HG02610 (cell line): ENCODE results near the gene NUDT14.

Source experiments
- ATAC-seq: cut with Tn5 transposase; IDR thresholded peaks from one replicate; pipeline ENCODE4 v1.9.1; 2021; ENCODE audit warnings: mild to moderate bottlenecking, moderate library complexity; ENCODE audit not compliant: unreplicated experiment

NUDT14 gene

DNA sequence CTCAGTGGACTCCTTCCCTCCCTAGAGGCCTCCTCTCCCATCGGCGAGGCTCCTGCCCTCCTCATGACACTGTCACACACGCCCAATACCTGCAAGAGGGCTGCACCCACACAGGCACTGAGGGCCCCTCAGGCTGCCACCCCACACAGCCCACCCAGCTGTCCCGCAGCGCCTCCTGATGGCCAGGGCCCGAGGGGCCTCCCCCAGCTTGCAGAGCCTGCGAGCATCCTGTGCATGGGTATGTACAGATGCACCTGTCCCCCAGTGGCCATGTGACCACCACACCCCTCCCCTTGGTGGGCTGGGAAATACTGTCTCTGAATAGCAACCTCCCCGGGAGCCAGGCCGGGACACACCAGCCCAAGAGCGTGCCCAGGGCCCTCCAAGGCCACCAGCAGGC lies 19.0 kb upstream of the NUDT14 start:
- no peak for ATAC-seq

DNA sequence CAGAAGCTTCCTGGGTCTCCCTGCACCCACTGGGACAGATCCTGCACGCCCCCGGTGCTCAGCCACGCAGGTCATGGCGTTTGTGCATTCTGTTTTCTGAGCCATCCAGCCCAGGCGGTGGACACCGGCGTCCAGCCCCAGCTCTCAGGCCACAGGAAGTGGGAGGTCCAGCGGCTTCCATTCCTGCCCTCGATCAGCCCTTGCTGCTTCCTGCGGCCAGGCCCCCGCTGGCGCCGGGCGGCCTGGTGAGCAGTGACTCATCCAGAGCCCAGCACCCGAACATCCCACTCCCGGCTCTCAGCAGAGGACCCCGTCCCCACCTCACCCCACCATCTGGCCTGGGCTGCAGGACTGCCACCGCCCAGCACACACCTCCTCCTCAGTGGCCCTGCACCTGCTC lies 18.0 kb upstream of the NUDT14 start:
- ATAC-seq: no peak

DNA sequence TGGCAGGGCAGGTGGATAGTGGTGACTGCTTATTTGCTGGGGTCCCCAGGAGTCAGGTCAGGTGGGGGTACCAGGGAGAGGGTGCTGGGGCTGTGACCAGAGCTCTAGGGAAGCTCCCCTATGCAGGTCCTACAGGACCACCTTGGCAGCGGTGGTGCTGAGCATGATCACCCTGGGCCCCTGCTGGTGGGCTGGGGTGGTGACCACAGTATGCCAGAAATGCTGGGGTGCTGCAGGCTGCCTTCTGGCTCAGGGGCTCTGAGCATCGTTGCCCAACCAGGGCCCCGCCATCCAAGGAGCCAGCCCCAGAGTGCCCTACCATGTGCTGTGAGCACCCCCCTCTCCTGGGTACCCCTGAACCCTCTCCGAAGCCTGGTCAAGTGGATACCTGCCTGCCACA lies 17.5 kb upstream of the NUDT14 start:
- no peak for ATAC-seq

DNA sequence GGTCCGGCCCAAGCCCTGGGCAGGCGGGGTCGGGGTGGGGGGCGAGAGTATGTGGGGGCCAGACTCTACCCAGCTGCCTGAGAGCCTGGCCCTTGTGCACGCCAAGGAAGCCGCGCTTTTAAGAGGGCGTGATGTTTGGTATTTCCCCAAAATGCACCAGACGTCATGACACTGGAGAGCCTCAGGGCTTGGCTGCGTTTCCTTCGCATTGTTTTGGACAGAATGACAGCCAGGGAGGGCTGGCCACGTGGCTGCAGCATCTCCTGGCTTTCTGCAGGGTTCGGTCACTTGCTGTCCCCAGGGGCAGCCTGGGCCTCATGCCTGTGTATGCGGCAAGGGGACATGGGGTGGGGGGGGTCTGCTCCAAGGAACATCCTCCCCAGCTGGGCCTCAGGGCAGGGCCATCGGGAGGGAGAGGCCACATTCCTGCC lies 16.1 kb upstream of the NUDT14 start:
- no peak for ATAC-seq

DNA sequence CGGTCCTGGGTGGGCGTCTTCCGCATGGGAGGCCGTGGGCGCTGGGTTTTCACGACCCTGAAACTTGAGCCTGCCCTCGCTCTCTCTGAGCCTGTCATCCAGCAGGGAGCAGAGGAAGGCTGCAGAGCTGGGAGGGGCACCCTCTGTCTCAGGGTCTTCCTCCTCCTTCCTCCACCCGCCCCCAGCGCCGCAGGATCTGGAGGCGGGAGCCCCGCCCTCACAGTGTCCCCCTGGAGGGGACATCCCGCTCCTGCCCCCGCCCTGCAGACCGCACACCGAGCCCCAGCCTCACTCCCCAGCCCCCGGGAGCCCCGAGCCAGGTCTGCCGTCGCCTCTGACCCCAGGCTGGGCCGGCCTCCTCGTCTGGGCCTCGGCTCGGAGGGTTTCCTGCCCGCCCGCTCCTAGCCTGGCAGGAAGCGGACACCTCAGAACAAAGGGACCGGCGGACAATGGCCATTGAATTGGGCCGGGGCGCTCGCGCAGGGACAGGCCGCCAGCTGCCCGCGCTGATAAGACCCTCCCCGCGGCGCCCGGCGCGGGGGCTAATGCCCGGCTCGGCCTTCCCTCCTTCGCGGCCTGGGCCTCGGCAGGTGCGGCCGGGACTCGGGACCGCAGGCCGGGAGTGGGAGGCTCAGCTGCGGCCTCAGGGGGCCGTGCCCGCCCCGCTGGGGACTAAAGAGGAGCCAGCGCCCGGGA lies 15.3 kb upstream of the NUDT14 start:
- no peak for ATAC-seq

DNA sequence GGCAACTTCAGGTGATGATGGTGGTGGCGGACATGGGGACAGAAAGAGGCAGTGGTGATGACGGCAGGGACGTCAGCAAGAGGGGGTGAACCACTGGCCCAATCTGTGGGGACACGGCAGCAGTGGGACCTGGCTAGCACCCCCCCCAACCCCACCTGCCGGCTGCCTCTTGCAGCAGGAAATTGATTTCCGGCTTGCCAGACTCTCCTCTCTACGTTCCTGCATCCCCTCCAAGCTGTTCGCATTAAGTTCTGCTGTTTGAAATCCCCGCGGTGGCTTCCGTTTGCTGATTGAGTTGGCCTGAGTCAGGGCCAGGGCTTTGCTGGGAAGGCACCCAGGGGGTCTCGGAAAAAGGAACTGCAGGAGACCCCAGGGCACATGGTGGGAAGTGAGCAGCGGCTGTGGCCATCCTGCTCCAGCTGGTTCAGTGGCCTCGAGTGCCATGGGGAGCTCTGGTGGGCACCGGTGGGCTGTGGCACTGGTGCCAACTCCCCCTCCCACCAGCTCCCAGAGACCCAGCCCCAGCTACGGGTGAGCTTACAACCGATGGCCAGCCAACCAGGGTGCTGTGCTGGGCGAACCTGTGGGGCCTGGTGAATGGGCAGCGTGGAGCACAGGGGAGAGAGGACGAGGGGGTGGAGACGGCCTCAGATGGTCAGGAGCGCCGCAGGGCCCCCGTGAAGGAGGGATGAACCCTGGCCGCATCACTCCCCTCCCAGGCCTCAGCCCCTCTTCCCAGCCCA lies 14.6 kb upstream of the NUDT14 start:
- no peak for ATAC-seq

- no peak for ATAC-seq
Measured at GRCh38 chr14:105195051-105195450, 13.9 kb upstream of the NUDT14 start.

GRCh38 chr14:105193916-105194782 lies 13.0 kb upstream of the NUDT14 start:
- no peak for ATAC-seq

DNA sequence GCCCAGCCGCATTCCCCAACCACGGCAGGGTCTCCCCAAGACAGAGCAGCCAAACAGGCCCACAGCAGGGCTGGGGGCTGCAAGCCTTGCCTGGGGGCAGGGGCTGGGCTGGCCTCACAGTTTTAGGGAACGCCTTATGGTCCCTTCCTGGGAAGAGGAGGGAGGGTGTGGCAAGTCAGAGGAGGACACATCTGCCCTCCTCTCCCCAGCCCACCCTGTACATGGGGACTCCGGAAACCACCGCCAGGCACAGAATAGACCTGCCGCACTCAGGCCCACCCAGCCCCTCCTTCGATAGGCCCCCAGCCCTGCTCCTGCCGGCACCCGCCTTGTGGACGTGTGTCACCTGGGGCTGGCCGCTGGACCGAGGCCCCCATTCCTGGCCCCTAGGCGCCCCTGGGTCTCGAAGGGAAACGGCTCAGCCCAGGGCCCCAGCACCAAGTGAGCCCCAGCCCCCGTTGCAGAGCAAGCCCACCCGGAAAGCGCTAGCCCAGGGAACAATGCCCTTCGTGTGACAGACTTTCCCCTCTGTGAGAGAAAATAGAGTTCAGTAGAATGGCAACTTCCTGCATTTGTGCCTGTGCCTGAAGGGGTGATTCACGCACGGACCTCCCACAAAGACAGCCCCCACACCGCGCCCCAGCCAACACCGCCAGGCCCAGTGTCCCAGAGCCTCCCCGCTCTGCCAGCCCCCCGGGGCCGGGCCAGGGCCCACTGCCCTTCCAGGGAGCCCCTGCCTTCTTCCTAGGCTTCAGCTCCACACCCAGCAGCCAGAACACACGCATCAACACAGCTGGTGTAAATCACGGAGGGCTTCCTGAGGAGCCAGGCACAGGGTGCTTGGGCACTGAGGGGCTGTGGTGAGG lies 12.0 kb upstream of the NUDT14 start:
- ATAC-seq: no peak

DNA sequence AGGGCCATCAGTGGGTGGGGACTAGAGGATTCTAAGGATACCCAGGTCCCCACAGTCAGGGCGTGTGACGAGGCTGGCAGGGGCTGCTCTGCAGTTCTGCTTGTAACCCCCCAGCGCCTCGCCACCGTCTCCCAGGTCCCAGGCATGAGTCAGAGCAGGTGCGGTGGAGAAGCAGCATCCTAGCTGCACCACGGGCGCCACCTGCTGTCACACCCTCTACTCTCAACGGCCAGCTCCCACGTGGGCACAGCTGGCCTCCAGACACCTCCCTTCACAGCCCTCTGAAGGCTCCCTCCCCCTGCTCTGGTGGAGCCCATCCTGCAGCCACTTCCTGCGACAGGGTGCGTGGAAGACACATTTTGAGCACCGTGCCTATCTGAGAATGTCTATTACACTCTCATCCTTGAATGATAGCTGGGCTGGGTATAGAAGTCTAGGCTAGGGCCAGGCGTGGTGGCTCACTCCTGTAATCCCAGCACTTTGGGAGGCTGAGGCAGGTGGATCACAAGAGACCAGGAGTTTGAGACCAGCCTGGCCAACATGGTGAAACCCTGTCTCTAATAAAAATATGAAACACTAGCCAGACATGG lies 6.9 kb upstream of the NUDT14 start:
- no peak for ATAC-seq

DNA sequence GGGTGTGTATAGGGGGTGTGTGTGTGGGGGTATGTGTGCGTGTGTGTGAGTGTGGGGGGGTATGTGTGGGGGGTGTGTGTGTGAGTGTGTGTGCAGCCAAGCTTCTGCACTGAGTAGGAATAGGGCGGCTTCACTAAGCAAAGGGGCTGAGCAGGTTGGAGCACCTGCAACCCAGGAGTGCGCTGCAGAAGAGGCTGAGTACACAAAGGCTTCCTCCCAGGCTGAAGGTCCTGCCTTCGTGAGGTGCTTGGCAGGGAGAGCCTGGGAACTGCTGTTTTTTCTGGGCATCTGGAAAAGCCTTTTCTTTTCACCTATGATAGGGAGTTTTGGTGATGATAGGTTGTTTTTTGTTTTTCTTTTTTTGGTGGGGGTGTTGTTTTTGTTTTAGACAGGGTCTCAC lies 6.0 kb upstream of the NUDT14 start:
- ATAC-seq: no peak

DNA sequence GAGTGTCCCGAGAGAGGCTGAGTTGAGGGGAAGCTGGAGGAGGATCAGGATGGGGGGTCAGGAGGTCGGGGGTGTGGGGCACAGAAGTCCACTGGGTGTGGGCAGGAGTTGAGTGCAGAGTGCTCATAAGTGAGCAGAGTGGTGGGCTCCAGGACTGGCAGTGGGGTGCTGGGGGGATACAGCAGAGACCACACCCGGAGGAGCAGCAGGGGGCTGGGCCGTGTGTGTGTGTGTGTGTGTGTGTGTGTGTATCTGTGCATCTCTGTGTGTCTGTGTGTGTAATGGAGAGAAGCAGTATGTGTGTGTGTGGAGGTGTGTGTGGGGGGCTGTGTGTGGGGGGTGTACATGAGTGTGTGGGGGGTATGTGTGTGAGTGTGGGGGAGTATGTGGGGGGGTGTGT lies 4.9 kb upstream of the NUDT14 start:
- ATAC-seq: no peak

DNA sequence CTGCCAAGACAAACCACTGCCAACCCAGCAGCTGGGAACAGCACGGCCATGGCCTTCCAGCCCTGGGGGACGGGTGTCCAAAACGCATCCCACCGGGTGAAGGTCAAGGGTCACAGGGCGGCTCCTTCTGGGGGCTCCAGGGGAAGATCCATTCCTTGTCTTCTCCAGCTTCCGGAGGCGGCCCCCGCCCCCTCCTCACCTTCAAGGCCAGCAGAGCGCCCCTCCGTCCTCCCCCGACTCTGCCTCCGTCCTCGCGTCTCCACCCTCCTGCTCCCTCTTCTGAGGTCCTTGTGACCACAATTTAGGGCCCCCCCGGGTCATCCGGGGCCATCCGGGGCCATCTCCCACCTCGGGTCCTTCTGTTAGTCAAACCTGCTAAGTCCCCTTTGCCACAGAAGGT lies 3.9 kb upstream of the NUDT14 start:
- no peak for ATAC-seq

GRCh38 chr14:105184461-105184860 lies 3.3 kb upstream of the NUDT14 start:
- no peak for ATAC-seq

GRCh38 chr14:105182296-105183020 lies 1.3 kb upstream of the NUDT14 start:
- ATAC-seq: no peak

DNA sequence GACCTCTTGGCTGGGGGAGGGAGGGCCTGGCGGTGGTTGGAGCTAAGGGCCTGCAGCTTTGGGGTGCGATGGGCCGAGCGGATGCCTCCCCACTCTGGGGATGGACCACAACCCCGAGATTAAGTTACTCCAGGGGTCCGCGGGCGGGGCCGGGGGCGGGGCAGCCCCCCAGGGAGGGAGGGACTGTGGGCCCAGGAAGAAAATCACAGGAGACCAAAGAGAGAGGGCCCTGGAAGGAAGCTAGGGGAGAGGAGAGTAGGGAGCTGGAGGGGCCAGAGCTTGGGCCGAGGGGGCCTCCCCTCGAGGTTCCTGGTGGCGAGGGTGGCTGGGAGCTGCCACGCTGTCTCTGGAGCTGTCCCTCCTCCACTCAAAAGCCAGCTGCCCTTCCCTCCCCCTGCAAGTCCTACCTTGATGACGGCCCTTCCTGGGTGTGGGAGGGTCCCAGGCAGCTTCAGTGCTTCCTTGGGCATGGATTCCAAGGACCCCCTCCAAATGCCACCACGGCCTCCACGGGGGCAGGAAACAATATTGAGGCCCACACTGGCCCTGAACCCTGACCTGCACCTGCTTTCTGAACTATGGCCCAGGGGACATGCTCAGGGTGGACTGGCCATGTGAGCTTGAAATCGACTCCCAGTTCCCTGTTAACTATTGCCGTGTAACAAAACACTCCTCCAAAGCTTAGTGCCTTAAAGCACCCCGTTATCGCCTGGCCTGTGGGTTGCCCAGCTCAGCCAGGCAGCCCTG lies 610 bp upstream of the NUDT14 start:
- ATAC-seq: no peak

GRCh38 chr14:105179191-105179590 lies 1.9 kb downstream of the NUDT14 start:
- ATAC-seq: no peak

DNA sequence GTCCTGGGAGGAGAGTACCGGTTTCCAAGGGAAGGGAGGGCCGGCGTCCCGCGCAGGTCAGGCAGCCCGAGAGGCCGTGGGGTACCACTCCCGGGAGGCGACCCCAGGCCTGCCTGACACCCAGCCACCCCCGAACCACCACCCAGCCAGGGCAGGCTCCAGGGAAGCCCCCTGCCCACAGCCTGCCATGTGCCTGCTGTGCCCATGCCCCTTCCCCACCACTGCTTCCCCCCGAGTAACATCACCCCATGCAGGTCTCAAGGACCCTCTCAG lies 2.3 kb downstream of the NUDT14 start:
- no peak for ATAC-seq
